ENCODE data around the gene WNT3A. TPM values are rescaled to one million over a fixed set of nuclear protein-coding genes. Genes with fewer than 3 reads are reported as not detected.
A peak's percentile ranks its signal among the peaks of the same experiment; 100 is the strongest.

The WNT3A gene
- total RNA-seq (not detected), polyA plus RNA-seq (not detected)
- long read RNA-seq, donor 1, result 0 reads
- long read RNA-seq, donor 2, result 0 reads
- long read RNA-seq, donor 3, result 0 reads

GRCh38 chr1:228006786-228007048, at the start of gene WNT3A:
Gene WNT3A, plus strand, starts transcription at chr1:228006998. Its CDS starts 131 bp downstream, at chr1:228007129.
- Histone ChIP-seq H3K27me3 (peaks cover 24 to 93% (median 82%) of the 10 kb centered on the region in 7 donors), H3K4me1 (peaks cover 0 to 5% (median 2%) of the 10 kb centered on the region in 9 donors), H3K4me3 (peak within 1 kb of the TSS in 2 of 10 donors; percentile 15 to 17), H3K36me3 (no peaks in the 10 kb centered on the region), H3K27ac (no peak within 1 kb of the TSS), H3K9me3 (no peaks in the 10 kb centered on the region)
- TF ChIP-seq CTCF (IDR thresholded peaks at IDR 0.05), result no peak
- ATAC-seq (no peak), DNase-seq (no peak)
- intact Hi-C loops (cut with DNase I), result loop anchor here in 1 of 10 donors (10.0 kb wide), 1 partner anchor 48 kb away; no protein-coding TSS in a partner anchor
- WGBS, 2 donors, result 0 to 1% methylated on average over 23 to 48 of the region's 48 CpGs

- H3K4me3 ChIP-seq, result no peak overlapping the region
- 65 to 66% methylated on average over 2 of the region's 2 CpGs for WGBS, 2 donors
- ATAC-seq, result no peak
- no peak for TF ChIP-seq CTCF (IDR thresholded peaks at IDR 0.05)
- intact Hi-C loops (cut with DNase I), result no loop called here
- peaks cover 0 to 21% (median 0%) of the 10 kb centered on the region in 11 donors for H3K9me3 ChIP-seq
- H3K36me3 ChIP-seq, result no peaks in the 10 kb centered on the region
- no peaks in the 10 kb centered on the region for H3K4me1 ChIP-seq
- no peak overlapping the region for H3K27ac ChIP-seq
- no peak for DNase-seq
- H3K27me3 ChIP-seq, result peaks cover 6 to 38% (median 30%) of the 10 kb centered on the region in 7 donors
Measured at GRCh38 chr1:227958617-227959324, 48.0 kb upstream of the WNT3A start.

GRCh38 chr1:227959325-227959860, 47.4 kb upstream of the WNT3A start:
- Histone ChIP-seq H3K27ac (no peak overlapping the region), H3K4me3 (no peak overlapping the region), H3K36me3 (no peaks in the 10 kb centered on the region), H3K27me3 (peaks cover 6 to 33% (median 28%) of the 10 kb centered on the region in 7 donors), H3K9me3 (peaks cover 0 to 20% (median 0%) of the 10 kb centered on the region in 11 donors), H3K4me1 (no peaks in the 10 kb centered on the region)
- 90 to 94% methylated on average over 10 of the region's 10 CpGs for WGBS, 2 donors
- intact Hi-C loops (cut with DNase I), result no loop called here
- ATAC-seq (no peak), DNase-seq (no peak)
- TF ChIP-seq CTCF (IDR thresholded peaks at IDR 0.05), result no peak

- no peak for DNase-seq
- Histone ChIP-seq H3K9me3 (peaks cover 0 to 4% (median 0%) of the 10 kb centered on the region in 11 donors), H3K36me3 (no peaks in the 10 kb centered on the region), H3K4me1 (no peaks in the 10 kb centered on the region), H3K27ac (no peak overlapping the region), H3K4me3 (no peak overlapping the region), H3K27me3 (peaks cover 6 to 25% (median 14%) of the 10 kb centered on the region in 7 donors)
- intact Hi-C loops (cut with DNase I), result loop anchor here in 1 of 10 donors (5.0 kb wide), 1 partner anchor 480 kb away; no protein-coding TSS in a partner anchor
- no peak for ATAC-seq
- WGBS, 2 donors, result 60% methylated on average over 4 of the region's 4 CpGs
- TF ChIP-seq CTCF (IDR thresholded peaks at IDR 0.05), result no peak
Measured at GRCh38 chr1:227961651-227962466, 44.9 kb upstream of the WNT3A start.
